NCI-H2029 (cell line): ENCODE data around the gene ABCG8.

Source experiments
- DNase-seq: peaks from one replicate; lab custom pipeline; 2025; lab: John Stamatoyannopoulos, UW

The ABCG8 gene

DNA sequence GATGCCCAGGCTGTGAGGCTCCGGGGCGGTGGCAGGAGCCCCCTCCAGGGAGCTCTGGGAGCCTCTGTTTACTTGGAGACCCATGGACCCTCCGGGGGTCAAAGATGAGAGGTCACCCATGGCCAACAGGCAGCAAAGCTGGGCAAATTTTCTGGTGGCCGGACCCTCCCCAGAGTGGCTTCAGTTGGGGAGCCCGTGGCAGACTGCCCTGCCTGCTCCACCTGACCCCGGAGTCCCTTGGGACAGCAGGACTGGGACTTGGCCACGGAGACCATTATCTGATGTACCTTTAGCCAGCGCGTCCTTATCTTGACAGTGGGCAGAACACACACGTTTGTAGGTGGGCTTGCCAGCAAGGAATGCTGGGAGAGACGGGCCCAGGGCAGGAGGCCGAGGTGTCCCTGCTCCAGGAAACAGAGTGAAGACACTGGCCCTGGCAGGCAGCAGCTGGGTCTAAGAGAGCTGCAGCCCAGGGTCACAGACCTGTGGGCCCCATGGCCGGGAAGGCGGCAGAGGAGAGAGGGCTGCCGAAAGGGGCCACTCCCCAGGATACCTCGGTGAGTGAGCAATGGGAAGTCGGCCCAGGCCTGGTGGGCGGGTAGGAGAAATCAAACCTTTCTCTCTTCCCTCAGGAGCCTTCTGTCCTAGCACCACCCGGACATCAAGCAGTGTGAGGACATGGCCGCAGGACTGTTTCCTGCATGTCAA lies at the start of gene ABCG8, which contains the start of gene ABCG5:
Gene ABCG8, plus strand, starts transcription at position 412 of the 708 bp plus-strand sequence. Its CDS starts 83 bp downstream, at position 495.
Gene ABCG5, minus strand, starts transcription at position 280 of the 708 bp plus-strand sequence. Its CDS starts 160 bp downstream, at position 120.
- no peak for DNase-seq

DNA sequence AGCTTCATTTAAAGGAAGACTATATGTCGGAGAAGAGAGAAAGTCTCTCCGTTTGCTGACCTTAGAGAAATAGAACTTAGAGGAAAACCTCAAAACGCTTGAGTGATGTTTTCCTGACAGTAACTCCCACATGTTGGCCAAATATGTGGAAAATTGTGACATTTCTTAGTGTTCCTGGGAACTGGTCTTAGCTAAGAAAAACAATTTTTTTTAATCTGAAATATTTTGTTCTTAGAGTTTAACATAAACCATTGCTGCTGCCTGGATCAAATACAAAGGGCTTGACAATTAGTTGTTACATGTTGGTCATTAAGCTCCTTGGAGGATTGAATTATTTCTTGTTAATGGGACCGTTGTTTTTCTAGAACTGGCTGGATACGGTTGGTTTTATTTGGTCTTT lies 48.6 kb upstream of the ABCG8 start:
- DNase-seq, result no peak

DNA sequence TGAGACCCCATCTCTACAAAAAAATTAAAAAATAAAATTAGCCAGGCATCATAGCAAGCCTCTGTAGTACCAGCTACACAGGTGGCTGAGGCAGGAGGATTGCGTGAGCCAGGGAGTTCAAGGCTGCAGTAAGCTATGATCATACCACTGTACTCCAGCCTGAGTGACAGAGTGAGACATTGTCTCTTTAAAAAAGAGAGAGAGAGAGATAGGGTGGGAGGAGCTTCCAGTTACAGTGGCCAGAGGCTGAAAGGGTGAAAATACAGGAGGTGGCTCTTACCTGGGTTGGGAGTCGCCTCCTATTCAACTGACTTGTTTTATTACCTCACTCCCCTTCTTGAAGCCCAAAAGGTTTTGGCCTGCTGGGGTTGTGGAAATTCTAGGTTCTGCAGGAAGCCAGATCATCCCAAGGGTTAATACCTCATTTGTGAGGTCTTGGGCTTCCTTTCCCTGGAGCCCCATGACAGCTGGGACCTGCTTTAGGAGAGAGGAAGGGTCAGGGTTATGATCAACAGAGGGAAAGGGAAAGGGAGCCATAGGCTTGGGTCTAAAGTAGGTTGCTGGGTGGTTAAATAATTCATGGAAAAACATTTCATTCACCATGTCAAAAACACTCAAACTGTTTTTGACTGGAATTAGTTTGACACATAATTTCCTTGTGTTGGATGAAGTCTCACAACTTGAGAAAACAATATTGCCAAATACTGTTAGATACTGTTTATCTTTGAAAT lies 47.6 kb upstream of the ABCG8 start:
- DNase-seq, result no peak

DNA sequence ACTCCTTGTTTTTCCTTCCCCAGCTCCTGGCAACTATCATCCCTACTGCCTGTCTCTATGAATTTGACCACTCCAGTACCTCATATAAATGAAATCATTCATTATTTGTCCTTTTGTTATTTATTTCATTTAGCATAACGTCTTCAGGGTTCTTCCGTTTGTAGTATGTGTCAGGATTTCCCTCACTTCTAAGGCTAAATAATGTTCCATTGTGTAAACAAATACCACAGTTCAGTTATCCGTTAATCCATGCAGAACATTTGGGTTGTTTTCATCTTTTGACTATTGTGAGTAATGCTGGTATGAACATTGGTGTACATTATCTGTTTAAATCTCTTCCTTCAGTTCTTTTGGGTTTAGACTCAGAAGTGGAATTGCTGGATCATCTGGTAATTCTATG lies 46.1 kb upstream of the ABCG8 start:
- DNase-seq, result no peak

DNA sequence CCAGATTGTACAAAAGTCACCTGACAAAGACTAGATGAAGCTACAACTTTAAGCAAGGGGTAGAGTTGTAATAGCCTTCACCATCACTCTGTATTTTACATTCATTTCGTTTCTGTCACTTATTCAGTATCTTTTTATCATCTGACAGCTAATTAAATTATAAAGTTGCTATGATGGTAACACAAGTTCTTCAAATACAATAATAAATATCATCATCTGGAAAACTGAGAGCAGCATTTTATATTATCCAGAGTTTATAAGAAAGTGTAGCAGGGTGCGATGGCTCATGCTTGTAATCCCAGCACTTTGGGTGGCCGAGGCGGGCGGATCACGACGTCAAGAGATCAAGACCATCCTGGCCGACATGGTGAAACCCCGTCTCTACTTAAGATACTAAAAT lies 43.8 kb upstream of the ABCG8 start:
- no peak for DNase-seq

DNA sequence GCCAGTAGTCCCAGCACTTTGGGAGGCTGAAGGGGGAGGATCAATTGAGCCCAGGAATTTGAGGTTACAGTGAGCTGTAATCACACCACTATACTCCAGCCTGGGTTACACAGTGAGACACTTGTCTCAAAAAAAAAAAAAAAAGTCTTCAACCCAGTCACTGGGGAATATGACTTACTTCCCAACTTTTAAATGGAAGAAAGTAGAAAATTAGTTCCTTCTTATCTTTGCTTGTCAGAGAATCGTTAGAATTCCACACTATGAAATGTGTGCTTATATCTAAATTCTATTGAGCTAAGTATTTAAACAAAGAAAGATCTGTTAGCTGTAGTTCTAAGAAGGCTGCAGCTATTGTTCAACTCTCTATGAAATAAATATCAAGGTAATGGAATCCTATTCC lies 42.6 kb upstream of the ABCG8 start:
- DNase-seq, result no peak

DNA sequence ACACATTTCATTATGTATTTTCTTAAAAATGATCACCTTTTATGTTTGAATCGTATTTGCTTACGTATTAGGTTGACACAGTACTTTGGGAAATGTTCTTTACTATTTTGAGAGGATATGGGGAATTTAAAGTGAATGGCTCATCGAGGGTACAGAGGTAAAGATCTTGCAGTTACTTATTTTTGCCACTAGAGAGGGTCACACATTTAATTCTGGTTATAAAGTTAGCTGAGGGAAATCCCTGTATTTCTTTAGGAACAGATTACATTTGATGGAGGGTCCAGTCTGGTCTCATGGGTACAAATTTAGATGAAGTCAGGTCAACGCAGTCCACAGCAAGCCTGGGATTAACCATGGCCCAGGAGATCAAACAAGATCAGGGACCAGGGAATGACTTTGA lies 40.5 kb upstream of the ABCG8 start:
- no peak for DNase-seq

DNA sequence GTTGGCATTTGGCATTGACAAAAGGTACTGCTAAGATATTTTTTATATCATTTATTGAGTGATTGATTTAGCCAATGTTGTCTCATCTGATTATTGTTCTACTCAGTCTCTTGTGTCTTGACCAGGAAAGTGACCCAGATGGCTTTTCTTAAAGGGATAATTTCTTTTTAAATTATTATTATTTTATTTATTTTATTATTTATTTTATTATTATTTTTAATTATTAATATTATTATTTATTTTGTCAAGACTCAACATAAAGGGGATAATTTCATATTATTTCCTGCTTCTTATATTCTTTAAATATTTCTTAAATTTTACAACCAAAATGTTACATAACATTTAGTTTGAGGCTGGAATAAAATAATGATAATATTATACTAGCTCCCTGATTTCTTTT lies 37.9 kb upstream of the ABCG8 start:
- DNase-seq, result no peak

DNA sequence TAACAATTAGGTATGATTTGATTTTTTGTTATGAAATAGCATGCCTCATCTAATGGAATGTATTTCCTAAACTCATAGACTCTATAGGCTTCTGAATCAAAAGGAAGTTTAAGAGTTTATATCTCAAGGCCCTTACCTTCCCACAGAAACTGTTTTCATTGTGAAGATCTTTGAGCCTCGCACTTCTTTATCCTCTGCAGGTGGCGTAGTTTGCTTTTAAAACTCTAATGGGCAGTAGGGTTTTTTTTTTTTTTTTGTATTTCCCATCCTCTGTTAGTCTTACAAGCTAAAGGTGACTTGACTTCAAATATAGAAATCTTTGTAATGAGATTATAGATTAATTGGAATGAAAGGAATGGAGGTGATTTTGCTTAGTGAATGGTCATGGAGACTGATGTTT lies 36.6 kb upstream of the ABCG8 start:
- no peak for DNase-seq

DNA sequence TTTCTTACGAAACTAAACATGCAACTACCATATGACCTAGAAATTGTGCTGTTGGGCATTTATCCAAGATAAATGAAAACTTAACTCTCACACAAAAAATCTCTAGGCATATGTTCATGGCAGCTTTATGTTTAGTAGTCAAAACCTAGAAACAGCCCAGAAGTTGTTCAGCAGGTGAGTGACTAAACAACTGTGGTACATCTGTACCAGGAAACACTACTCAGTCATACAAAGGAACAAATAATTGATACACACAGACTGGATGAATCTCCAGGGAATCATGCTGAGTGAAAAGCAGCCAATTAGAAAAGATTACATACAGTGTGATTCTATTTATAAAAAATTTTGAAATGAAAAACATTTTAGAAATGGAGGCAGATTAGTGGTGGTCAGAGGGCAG lies 35.7 kb upstream of the ABCG8 start:
- no peak for DNase-seq

DNA sequence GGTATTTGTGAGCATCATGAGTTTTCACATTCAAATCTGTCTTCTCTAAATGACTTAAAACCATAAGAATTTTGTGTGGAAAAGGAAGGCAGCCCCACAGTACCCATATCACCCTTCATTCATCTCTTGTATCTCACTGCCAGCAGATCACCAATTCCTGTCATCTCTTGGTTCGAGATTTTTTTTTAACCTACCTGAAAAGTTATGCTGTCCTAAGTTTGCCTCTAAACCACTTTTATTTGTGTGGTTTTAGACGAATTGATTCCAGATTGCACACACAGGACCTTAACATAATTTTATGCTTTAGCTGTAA lies 32.1 kb upstream of the ABCG8 start:
- no peak for DNase-seq

DNA sequence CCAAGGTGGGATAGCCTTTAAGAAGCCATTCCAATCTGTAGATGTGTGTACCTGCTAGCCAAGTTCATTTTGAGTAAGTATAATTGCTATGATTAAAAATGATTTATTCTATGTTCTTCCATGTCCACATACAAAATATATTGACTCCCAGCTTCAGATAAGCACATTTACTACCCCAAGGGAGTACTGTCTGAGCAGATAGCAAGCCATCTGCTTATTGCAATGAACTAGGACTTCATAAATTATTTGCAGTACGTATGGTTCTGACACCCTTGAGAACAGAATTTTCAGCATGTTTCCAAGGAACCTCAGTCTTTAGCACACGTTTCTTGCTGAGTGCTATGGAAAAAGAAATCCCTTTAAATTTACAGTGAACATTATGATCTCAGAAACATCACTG lies 28.3 kb upstream of the ABCG8 start:
- DNase-seq, result no peak

DNA sequence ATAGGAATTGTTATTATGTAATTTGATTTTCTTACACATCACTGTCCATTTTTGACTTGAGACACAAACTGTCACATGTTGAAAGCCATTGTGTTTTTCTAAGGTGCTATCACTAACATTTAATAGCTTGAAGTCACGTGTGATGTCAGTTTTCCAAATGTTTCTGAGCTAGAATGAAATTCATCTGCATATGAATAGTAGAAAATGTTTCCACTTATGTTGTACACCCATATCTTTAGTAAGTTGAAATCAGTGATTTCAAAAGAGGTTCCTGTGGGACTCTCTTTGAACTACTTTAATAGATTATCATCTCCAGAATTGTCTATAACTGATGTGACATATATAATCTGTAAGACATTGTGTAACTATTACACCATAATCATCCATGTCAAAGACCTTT lies 27.9 kb upstream of the ABCG8 start:
- no peak for DNase-seq

DNA sequence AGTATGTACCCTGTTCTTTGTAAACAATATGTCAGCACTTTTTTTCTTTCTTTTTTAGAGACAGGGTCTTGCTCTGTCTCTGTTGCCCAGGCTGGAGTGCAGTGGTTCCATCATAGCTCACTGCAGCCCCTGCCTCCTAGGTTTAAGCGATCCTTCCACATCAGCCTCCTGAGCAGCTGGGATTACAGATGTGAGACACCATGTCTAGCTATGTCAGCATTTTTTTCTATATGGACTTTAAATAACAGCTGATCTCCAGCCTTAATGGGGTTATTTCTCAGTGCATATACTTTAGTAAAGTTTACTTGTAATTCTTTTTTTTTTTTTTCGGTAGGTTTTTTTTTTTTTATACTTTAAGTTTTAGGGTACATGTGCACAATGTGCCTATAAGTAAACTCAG lies 26.8 kb upstream of the ABCG8 start:
- no peak for DNase-seq

DNA sequence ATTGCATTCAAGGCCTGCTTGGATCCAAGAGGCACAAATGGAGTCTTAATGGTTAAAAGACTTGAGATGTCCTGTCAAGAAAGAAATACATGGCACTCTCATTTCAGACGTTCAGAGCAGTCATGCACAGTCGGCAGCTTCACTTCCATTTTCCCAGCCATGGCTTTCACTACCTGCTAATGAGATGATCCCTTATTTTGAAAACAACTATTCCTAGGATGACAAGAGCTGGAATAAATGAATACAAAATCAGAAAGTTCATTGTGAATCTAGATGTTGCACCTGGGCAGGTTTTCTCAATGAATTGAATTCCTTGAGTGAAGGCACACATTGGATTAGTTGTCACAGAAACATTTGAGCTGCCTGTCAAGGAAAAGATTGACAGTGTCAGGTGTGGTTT lies 25.8 kb upstream of the ABCG8 start:
- no peak for DNase-seq

DNA sequence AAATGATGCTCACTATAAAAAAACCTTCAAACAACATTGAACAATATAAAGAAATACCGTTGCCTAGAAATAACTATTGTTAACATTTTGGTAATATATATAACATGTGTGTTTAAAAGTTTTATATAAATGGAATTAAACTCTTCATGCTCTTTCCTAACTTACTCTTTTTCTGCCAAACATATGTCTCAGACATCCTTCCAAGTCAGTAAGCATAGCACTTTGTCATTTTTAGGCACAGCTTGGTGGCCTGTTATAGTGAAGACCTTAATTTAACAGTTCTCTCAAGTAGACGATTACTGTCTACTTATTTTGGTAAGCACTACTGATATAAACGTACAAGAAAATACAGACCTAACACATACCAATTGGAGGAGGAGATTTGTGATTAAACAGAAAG lies 24.1 kb upstream of the ABCG8 start:
- no peak for DNase-seq

DNA sequence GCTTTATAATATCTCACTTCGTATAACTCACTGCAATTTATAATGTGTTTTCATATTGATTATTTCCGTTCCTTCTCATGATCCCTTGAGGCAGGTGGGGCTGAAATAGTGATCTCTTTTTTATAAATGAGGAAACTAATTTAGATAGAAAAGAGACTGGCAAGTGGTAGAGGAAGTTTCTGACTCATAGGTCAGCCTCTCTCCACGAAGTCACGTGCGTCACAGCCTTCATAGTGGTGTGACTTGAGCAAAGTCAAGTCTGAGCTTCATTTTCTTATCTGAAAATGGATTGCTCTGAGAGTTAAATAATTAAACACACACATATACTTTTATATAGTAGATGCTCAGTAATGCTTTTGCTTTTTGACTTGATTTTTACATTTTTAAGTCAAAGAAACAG lies 20.0 kb upstream of the ABCG8 start:
- DNase-seq, result no peak

DNA sequence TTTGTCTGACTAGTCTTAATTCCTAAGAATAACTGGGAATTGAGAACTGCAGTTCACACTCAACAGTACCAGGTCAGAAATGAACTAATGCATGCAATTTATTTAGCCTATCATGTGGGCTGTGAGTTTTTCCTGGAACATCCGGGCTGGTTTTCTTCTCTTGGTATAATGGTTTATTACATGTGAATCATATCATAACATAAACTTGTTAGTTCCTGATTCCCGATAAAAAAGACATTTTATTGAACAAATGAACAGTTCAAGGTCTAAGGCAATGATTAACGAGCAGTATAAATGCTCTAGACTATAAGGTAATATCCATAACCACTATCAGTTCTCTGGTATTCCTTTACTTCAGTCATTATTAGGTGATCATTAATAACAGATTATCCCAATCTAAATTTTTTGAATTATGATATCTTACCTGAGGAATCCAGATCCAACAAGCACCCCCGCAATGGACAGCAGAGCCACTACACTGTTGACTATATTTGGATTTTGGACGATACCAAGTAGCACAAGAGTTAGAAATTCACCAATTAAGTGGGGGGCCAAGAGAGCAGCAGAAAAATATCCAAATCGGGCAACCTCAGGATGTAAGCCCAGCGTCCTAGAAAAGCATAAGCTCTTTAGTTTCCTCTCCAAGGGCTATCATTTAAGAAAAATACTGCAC lies 19.1 kb upstream of the ABCG8 start:
- DNase-seq, result no peak

DNA sequence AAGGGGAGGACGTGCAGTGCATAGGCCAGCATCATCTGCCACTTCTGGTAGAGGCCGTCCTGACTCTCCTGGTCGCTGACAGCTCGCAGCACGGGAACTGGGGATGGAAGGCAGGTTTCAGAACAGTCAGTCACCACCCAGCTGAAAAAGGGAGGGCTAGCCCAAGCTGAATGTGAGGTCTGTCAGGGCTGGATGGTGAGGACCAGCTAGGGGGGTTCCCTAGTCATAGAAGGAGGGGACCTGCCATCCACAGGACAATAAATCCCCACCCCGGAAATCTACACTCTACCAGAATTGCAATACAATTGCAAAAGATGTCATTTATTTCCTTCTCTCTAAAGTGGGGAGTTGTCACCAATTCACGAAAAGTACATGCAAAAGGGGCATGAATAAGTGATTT lies 15.9 kb upstream of the ABCG8 start:
- DNase-seq, result no peak

DNA sequence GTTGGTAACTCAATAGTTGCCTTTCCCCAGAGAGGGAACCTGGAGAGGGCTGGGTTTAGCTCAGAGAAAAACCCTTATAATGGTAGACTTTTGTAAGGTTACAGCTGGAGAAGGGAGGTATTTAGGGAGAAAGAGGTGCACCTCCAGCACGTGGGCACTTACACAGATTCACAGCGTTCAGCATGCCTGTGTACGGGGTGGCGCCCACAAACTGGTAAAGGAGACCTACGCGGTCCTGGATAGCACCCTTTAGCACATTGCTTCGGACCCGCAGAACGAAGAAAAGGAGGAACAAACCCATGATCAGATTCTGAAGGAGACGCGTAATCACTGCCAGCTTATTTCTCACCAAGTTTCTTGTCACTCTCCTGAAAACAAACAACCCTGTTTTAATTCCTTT lies 15.0 kb upstream of the ABCG8 start:
- DNase-seq, result no peak

DNA sequence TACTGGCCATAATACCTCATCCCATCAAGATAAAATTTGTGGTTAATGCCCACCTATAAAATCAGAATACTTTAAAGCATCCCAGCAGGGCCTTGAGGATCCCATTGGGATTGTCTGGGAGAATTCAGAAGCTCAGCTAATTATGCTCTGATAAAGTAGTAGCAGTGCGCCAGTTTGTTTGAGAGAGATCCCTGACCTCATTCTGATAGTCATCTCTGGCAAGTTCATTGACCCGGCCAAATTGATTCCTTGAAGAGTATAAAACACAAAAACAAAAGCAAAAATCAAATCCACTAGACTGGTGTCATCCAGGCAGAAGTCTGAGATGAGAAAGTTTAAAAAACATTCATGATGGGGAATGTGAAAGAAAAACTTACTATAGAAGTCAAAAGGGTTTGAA lies 14.3 kb upstream of the ABCG8 start:
- no peak for DNase-seq

DNA sequence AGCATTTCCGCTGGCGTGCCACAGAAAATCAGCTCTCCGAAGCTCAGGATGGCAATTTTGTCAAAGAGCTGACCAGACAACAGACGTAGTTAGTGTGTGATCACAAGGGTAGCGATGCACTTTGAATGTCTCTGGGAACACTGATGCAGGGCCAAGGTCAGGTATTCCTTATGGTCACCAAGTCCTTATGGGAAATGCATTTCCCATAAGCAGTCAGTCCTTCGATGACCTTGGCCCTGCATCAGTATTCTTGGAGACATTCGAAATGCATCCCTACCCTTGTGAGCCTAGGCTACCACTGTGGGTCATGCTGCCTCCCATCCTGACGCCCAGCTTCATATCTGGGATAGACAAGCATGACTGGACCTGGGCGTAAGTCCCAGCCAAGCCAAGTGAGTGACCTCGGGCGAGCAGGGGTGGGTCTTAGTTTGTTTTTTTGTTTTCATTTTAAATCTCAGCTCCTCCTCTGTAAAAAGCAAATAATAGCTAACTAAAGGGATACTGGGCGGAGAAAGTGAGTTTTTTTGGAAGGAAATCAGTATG lies 13.7 kb upstream of the ABCG8 start:
- no peak for DNase-seq

DNA sequence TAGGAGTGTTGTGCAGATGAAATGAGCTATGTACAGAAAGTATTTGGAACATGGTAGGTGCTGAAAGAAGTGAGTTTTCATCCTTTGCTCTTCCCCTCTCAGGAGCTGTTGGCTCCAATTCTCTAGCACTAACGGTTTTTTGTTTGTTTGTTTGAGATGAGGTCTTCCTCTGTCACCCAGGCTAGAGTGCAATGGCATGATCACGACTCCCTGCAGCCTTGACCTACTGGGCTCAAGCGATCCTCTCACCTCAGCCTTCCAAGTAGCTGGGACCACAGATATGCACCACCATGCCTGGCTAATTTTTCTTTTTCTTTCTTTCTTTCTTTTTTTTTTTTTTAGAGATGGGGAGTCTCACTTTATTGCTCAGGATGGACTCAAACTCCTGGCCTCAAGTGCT lies 12.9 kb upstream of the ABCG8 start:
- no peak for DNase-seq
